K562 (cell line): ENCODE results near the gene ADIPOR2. TPM values are rescaled to one million over a fixed set of nuclear protein-coding genes. Genes with fewer than 3 reads are reported as not detected.

ENCODE experiments used
- ATAC-seq: fragments of 200-7000 bp; cut with Tn5 transposase; 3 replicates; pipeline ENCODE4 v1.9.1; 2020; ENCODE audit warnings: moderate library complexity
- BruUV-seq: library from RNA; stranded (reverse); fragments of 400-500 nt; replicated peaks from 2 replicates; lab custom pipeline; 2021; lab: Mats Ljungman, UMichigan
- CTCF ChIA-PET: fragments of 300-600 bp; formaldehyde crosslinking; extraction: SDS; loops from one replicate; lab custom pipeline; 2021; ENCODE audit warnings: low intra/inter-chr PET ratio; lab: Yijun Ruan, JAX
- POLR2A ChIA-PET: fragments of 300-600, 350-650 bp; sonication (Branson Sonifier 250); formaldehyde crosslinking; extraction: SDS; loops from one replicate; lab custom pipeline; 2021; ENCODE audit warnings: antibody characterized with exemption, inconsistent platforms; lab: Yijun Ruan, JAX
- DNase-seq, 4 experiments: peaks; one replicate each; pipeline versions ENCODE4 v3.0.0 to v3.0.0-alpha.2; 2011 to 2018; ENCODE audit warnings: low spot score in 3 of 4, mixed read lengths in 3 of 4; ENCODE audit errors: extremely low read depth in 1 of 4
- FAIRE-seq: peaks from 2 replicates; lab custom pipeline; 2011; peaks lifted over from hg19 to GRCh38; lab: Jason Lieb, UNC
- H2AFZ ChIP-seq: 2 replicates; pipeline ENCODE4 v1.6.0; 2011; ENCODE audit warnings: low read depth, low read length, control low read depth, inconsistent platforms
- H3K27ac ChIP-seq: fragments of 200-600 bp; 3 replicates; pipeline ENCODE4 v1.8.0; 2011; ENCODE audit warnings: low read depth, mild to moderate bottlenecking, control low read depth, inconsistent platforms, low read length, moderate library complexity, mixed read lengths; ENCODE audit errors: extremely low read depth
- H3K27me3 ChIP-seq, 2 experiments: fragments of 300-600 bp in 1 of 2; 2 replicates in 1 of 2; 3 replicates in 1 of 2; pipeline versions ENCODE4 v1.6.0 to v1.8.0; 2011; ENCODE audit warnings: inconsistent platforms in 2 of 2, low read length in 2 of 2, mild to moderate bottlenecking in 1 of 2, mixed read lengths in 1 of 2, moderate library complexity in 1 of 2; ENCODE audit not compliant: control insufficient read depth in 2 of 2, insufficient read depth in 2 of 2
- H3K36me3 ChIP-seq: fragments of 300-600 bp; 3 replicates; pipeline ENCODE4 v1.8.0; 2011; ENCODE audit warnings: mild to moderate bottlenecking, low read length, inconsistent platforms; ENCODE audit not compliant: control insufficient read depth, insufficient read depth
- H3K4me1 ChIP-seq, 2 experiments: fragments of 200-600 bp in 1 of 2; replicated peaks in 1 of 2; 2 replicates in 1 of 2; 3 replicates in 1 of 2; pipeline versions ENCODE4 v1.5.1 to v1.8.0; 2011; ENCODE audit warnings: inconsistent platforms in 2 of 2, low read length in 2 of 2, mild to moderate bottlenecking in 1 of 2, mixed read lengths in 1 of 2, moderate library complexity in 1 of 2; ENCODE audit not compliant: control insufficient read depth in 2 of 2, insufficient read depth in 2 of 2
- H3K4me2 ChIP-seq: 2 replicates; pipeline ENCODE4 v1.6.1; 2011; ENCODE audit warnings: low read length, control low read depth, inconsistent platforms, mixed read lengths; ENCODE audit not compliant: insufficient read depth
- H3K4me3 ChIP-seq: fragments of 200-600 bp; sonication (generic), shearing (Covaris generic); 2 replicates; pipeline ENCODE4 v1.5.1; 2016; ENCODE audit warnings: control low read depth, inconsistent platforms
- H3K79me2 ChIP-seq: fragments of 200-600 bp; 3 replicates; pipeline ENCODE4 v1.8.0; 2011; ENCODE audit warnings: low read length, inconsistent platforms; ENCODE audit not compliant: control insufficient read depth, insufficient read depth
- H3K9ac ChIP-seq, 2 experiments: 2 replicates each; pipeline versions ENCODE4 v1.6.0 to v1.6.1; 2011; ENCODE audit warnings: low read depth in 2 of 2, low read length in 2 of 2, control low read depth in 1 of 2, inconsistent platforms in 1 of 2, mild to moderate bottlenecking in 1 of 2, mixed read lengths in 1 of 2; ENCODE audit not compliant: insufficient read depth in 1 of 2
- H3K9me1 ChIP-seq: one replicate; pipeline ENCODE4 v1.6.0; 2011; ENCODE audit warnings: inconsistent platforms, mild to moderate bottlenecking, low read length, moderate library complexity; ENCODE audit not compliant: control insufficient read depth, insufficient read depth
- H3K9me3 ChIP-seq: replicated peaks from 2 replicates; pipeline ENCODE4 v1.5.1; 2011; ENCODE audit warnings: low read depth, low read length, inconsistent platforms; ENCODE audit not compliant: control insufficient read depth, insufficient read depth
- H4K20me1 ChIP-seq: replicated peaks from 2 replicates; pipeline ENCODE4 v1.6.1; 2011; ENCODE audit warnings: low read length, inconsistent platforms, mixed read lengths; ENCODE audit not compliant: control insufficient read depth, insufficient read depth
- BCOR ChIP-seq: fragments of 450-650 bp; IDR thresholded peaks from 2 replicates; pipeline ENCODE4 v1.6.1; 2016
- COPS2 ChIP-seq: fragments of 450-650 bp; conservative IDR thresholded peaks from 2 replicates; pipeline ENCODE4 v1.6.1; 2016; ENCODE audit warnings: mild to moderate bottlenecking, moderate library complexity
- CREBBP ChIP-seq: IDR thresholded peaks from one replicate; pipeline ENCODE4 v1.6.1; 2012; ENCODE audit warnings: low read depth, mild to moderate bottlenecking, control low read depth, inconsistent platforms, low read length
- FUS ChIP-seq: fragments of 200-400 bp; formaldehyde crosslinking; optimal IDR thresholded peaks from 2 replicates; pipeline ENCODE3; 2017; ENCODE audit warnings: low read depth, low read length
- KLF6 ChIP-seq: fragments of 250-450 bp; sonication (Bioruptor Pico); IDR thresholded peaks from 2 replicates; pipeline ENCODE4 v1.4.0; 2020; ENCODE audit warnings: mild to moderate bottlenecking, moderate library complexity, borderline replicate concordance
- POLR3G ChIP-seq: IDR thresholded peaks from 2 replicates; pipeline ENCODE4 v1.6.1; 2011; ENCODE audit not compliant: insufficient read length, insufficient replicate concordance; ENCODE audit errors: extremely low read depth
- PREB ChIP-seq: sonication (generic); formaldehyde crosslinking; IDR thresholded peaks from 2 replicates; pipeline ENCODE4 v1.8.1; 2023; ENCODE audit warnings: mild to moderate bottlenecking, missing genetic modification reagents
- PTBP1 ChIP-seq: fragments of 200-400 bp; formaldehyde crosslinking; IDR thresholded peaks from 2 replicates; pipeline ENCODE4 v1.6.1; 2017; ENCODE audit warnings: low read depth, low read length
- RAD51 ChIP-seq: fragments of 450-650 bp; IDR thresholded peaks from 2 replicates; pipeline ENCODE4 v1.7.1; 2016; ENCODE audit warnings: low read depth, mild to moderate bottlenecking, borderline replicate concordance
- ZNF239 ChIP-seq: fragments of 250-450 bp; sonication (Bioruptor Pico); IDR thresholded peaks from 2 replicates; pipeline ENCODE4 v1.4.0; 2020; ENCODE audit warnings: mild to moderate bottlenecking
- ZNF277 ChIP-seq: fragments of 250-450 bp; sonication (Bioruptor Pico); IDR thresholded peaks from 2 replicates; pipeline ENCODE4 v1.8.0; 2022; ENCODE audit warnings: inconsistent platforms, mild to moderate bottlenecking, moderate library complexity, borderline replicate concordance
- WGBS: fragments of 100-300 bp; shearing (Covaris generic); methylation state at CpG from one replicate; pipeline ENCODE4 v1.1.6; 2016; ENCODE audit warnings: low coverage, mixed read lengths; ENCODE audit not compliant: insufficient coverage; ENCODE audit errors: missing lambda C conversion rate; 5-methylcytosine and 5-hydroxymethylcytosine counted together
- in situ Hi-C: fragments of 300-500 bp; cut with MboI; formaldehyde crosslinking; loops from 4 replicates; pipeline ENCODE4 v1.15.0; 2018; ENCODE audit warnings: inconsistent platforms, mixed read lengths
- intact Hi-C: fragments of 100-400 bp; cut with micrococcal nuclease; formaldehyde crosslinking; loops from 2 replicates; pipeline ENCODE4 v1.14.2; 2022
- polyA plus RNA-seq, 8 experiments: library from polyadenylated mRNA; depleted of rRNA in 4 of 8; stranded (reverse) in 5 of 8; unstranded in 3 of 8; fragments of >200 nt; fragmentation: Nextera tagmentation in 2 of 8; fragmentation: Illumina TruSeq in 1 of 8; extraction: Ambion mirVana in 2 of 8; extraction: Trizol in 1 of 8; gene quantifications; 2 replicates each; pipeline versions ENCODE4 v1.2.1 to v1.2.3, GENCODE V29; 2011 to 2014; ENCODE audit warnings: inconsistent platforms in 1 of 8, missing spikeins in 1 of 8
- total RNA-seq, 7 experiments: library from RNA; depleted of rRNA in 6 of 7; stranded (reverse); fragments of >200 nt in 6 of 7; fragmentation: Illumina TruSeq in 2 of 7; extraction: Trizol in 2 of 7; gene quantifications; 2 replicates each; pipeline versions ENCODE4 v1.2.1 to v1.2.3, GENCODE V29; 2011 to 2021; ENCODE audit warnings: low replicate concordance in 1 of 7
- TF ChIP-seq, protein P1 (sequence below): fragments of 450-650 bp; IDR thresholded peaks from 2 replicates; pipeline ENCODE4 v1.6.1; 2016

The ADIPOR2 gene
- total and polyA plus RNA-seq, 9 of the 15 experiments (the other 6 are each of a cell fraction or from before 2014, with no cell fraction given), result 10.9 to 63.5 (median 46.0) TPM

DNA sequence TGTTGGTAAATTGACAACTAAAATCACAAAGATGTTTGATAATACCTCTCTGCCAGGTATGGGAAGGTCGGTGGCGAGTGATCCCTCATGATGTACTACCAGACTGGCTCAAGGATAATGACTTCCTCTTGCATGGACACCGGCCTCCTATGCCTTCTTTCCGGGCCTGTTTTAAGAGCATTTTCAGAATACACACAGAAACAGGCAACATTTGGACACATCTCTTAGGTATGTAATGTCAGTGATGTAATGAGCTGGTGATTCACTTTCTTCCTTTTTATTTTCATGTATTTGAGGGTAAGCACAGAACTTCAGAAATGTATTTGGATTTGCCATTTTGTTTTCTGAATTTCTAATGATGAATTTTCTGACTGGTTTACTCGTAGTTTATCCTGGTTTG is 86.9 kb downstream of the ADIPOR2 start:
- in situ Hi-C loops (no loop called here), intact Hi-C loops (no loop called here)
- H3K27me3 ChIP-seq, result no peaks in the 10 kb centered on the region
- no peak overlapping the region for H3K4me3 ChIP-seq
- peaks cover 29% of the 10 kb centered on the region for H3K79me2 ChIP-seq
- ChIA-PET CTCF (no interaction called here), POLR2A (no interaction called here)
- no peak overlapping the region for H2AFZ ChIP-seq
- no TSS peak for BruUV-seq
- H3K9ac ChIP-seq, result no peak overlapping the region
- H4K20me1 ChIP-seq, result peaks cover 6% of the 10 kb centered on the region
- H3K9me1 ChIP-seq, result no peaks in the 10 kb centered on the region
- ATAC-seq (no peak), FAIRE-seq (no peak), DNase-seq (no peak)
- H3K36me3 ChIP-seq, result peaks cover 82% of the 10 kb centered on the region
- H3K4me1 ChIP-seq, result peaks cover 0 to 4% of the 10 kb centered on the region in 2 experiments; a peak in 2 of 5 replicates
- H3K27ac ChIP-seq, result no peak overlapping the region
- H3K9me3 ChIP-seq, result no peaks in the 10 kb centered on the region
- H3K4me2 ChIP-seq, result no peak overlapping the region
- WGBS, result 97% methylated on average over 5 of the region's 5 CpGs
- TF ChIP-seq ZNF277 (CRISPR knock-in tag) (no peak), POLR3G (no peak), BCOR (no peak), PTBP1 (no peak), ZNF239 (CRISPR knock-in tag) (no peak), FUS (no peak), KLF6 (CRISPR knock-in tag) (no peak), PREB (CRISPR knock-in tag) (no peak), RAD51 (no peak), COPS2 (no peak), CREBBP (no peak)
- TF ChIP-seq, protein P1, sequence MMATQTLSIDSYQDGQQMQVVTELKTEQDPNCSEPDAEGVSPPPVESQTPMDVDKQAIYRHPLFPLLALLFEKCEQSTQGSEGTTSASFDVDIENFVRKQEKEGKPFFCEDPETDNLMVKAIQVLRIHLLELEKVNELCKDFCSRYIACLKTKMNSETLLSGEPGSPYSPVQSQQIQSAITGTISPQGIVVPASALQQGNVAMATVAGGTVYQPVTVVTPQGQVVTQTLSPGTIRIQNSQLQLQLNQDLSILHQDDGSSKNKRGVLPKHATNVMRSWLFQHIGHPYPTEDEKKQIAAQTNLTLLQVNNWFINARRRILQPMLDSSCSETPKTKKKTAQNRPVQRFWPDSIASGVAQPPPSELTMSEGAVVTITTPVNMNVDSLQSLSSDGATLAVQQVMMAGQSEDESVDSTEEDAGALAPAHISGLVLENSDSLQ, result no peak
